Smooth muscle cell of the coronary artery (primary cell): Measurements from ENCODE around the gene USP30. TPM values are rescaled to one million over a fixed set of nuclear protein-coding genes. Genes with fewer than 3 reads are reported as not detected.

Source experiments
- total RNA-seq: library from RNA; depleted of rRNA; stranded (reverse); fragments of >200 nt; gene quantifications from 2 replicates; pipeline ENCODE4 v1.2.3, GENCODE V29; 2014; ENCODE audit warnings: low replicate concordance

USP30 gene
- 5.5 and 10.9 TPM in 2 replicates for total RNA-seq

GRCh38 chr12:109052414-109053323 lies at the start of gene USP30:
Gene USP30, plus strand, starts transcription at chr12:109052576. Its CDS starts 103 bp downstream, at chr12:109052679.

GRCh38 chr12:109020796-109021380 lies 31.5 kb upstream of the USP30 start, which contains the start of gene SVOP:
Gene SVOP, minus strand, starts transcription at chr12:109021068. Its CDS starts 200 bp downstream, at chr12:109020868.

GRCh38 chr12:109093022-109093918 lies 40.9 kb downstream of the USP30 start, which contains the start of gene ALKBH2:
Gene ALKBH2, minus strand, starts transcription at chr12:109093472. Its CDS starts 686 bp downstream, at chr12:109092786.

GRCh38 chr12:109097435-109098182 lies 45.2 kb downstream of the USP30 start, which contains the start of gene UNG:
Gene UNG, plus strand, starts transcription at chr12:109097597. Its CDS starts 83 bp downstream, at chr12:109097680.

GRCh38 chr12:109115758-109116610 lies 63.6 kb downstream of the USP30 start, which contains the start of gene ACACB:
Gene ACACB, plus strand, starts transcription at chr12:109116587. Its CDS starts 22,819 bp downstream, at chr12:109139406.

Other genes starting within 250 kb of the USP30 start
- 11.9 and 45.8 TPM in 2 replicates for gene SSH1, start 195.0 kb upstream of the USP30 start, total RNA-seq
- gene DAO, start 172.5 kb upstream of the USP30 start, total RNA-seq = under 0.01 TPM in 1 of 2 replicates, not detected in the other
- gene SVOP, start 31.5 kb upstream of the USP30 start, total RNA-seq = not detected in 2 replicates
- 13.9 and 18.6 TPM in 2 replicates for gene ALKBH2, start 40.9 kb downstream of the USP30 start, total RNA-seq
- 11.8 and 12.3 TPM in 2 replicates for gene UNG, start 45.0 kb downstream of the USP30 start, total RNA-seq
- gene ACACB, start 64.0 kb downstream of the USP30 start, total RNA-seq = 1.2 and 12.1 TPM in 2 replicates